HFFc6 (cell line): Measurements from ENCODE around the gene CHCHD6. TPM values are rescaled to one million over a fixed set of nuclear protein-coding genes. Genes with fewer than 3 reads are reported as not detected.

Source experiments
- DNase-seq: peaks from one replicate; pipeline ENCODE4 v3.0.0-alpha.2; 2018
- H3K27ac Mint-ChIP-seq: 2 replicates; pipeline ENCODE4 v1.8.0; 2020; ENCODE audit warnings: mild to moderate bottlenecking, mixed read lengths
- H3K27me3 Mint-ChIP-seq: 2 replicates; pipeline ENCODE4 v1.8.0; 2021; ENCODE audit warnings: mild to moderate bottlenecking, moderate library complexity, mixed read lengths; ENCODE audit not compliant: insufficient read depth
- H3K36me3 Mint-ChIP-seq: 2 replicates; pipeline ENCODE4 v1.8.0; 2021; ENCODE audit warnings: low read depth, mixed read lengths
- H3K4me1 Mint-ChIP-seq: 2 replicates; pipeline ENCODE4 v1.8.0; 2020; ENCODE audit warnings: low read depth, mixed read lengths
- H3K4me3 Mint-ChIP-seq: 2 replicates; pipeline ENCODE4 v1.8.0; 2020; ENCODE audit warnings: mild to moderate bottlenecking, moderate library complexity, mixed read lengths
- H3K9me3 Mint-ChIP-seq: 2 replicates; pipeline ENCODE4 v1.8.0; 2020; ENCODE audit warnings: mild to moderate bottlenecking, mixed read lengths
- CTCF ChIP-seq: fragments of 200-600 bp; sonication (generic); IDR thresholded peaks from 2 replicates; pipeline ENCODE4 v1.5.0; 2021; ENCODE audit warnings: antibody characterized with exemption, mild to moderate bottlenecking
- total RNA-seq, 6 experiments: library from RNA; stranded (reverse); fragmentation: NEBNext Ultra II Directional; extraction: Animal tissue kit (Norgen Biotek cat#: 25700); gene quantifications; 2 replicates in 1 of 6; 3 replicates in 5 of 6; pipeline ENCODE4 v1.2.3, GENCODE V29; 2021

Gene CHCHD6
- total RNA-seq, 6 experiments from 2014 or later: 18.6 to 22.9 (median 19.9) TPM

GRCh38 chr3:126676919-126677705, 26.9 kb upstream of the CHCHD6 start:
- Mint-ChIP-seq H3K4me1 (peaks cover 42% of the 10 kb centered on the region), H3K4me3 (no peak overlapping the region), H3K27ac (peak overlapping the region; percentile 52; the same call in 1 of the 2 replicates), H3K9me3 (peaks cover 10% of the 10 kb centered on the region), H3K27me3 (peaks cover 6% of the 10 kb centered on the region), H3K36me3 (peaks cover 5% of the 10 kb centered on the region; the same call in 1 of the 2 replicates)
- no peak for TF ChIP-seq CTCF
- DNase-seq: peak; percentile 68

GRCh38 chr3:126677862-126678503, 26.1 kb upstream of the CHCHD6 start:
- Mint-ChIP-seq H3K27me3 (peaks cover 6% of the 10 kb centered on the region), H3K27ac (peak overlapping the region; percentile 52), H3K4me1 (peaks cover 42% of the 10 kb centered on the region), H3K36me3 (peaks cover 5% of the 10 kb centered on the region; the same call in 1 of the 2 replicates), H3K9me3 (peaks cover 10% of the 10 kb centered on the region), H3K4me3 (no peak overlapping the region)
- TF ChIP-seq CTCF: no peak
- DNase-seq: no peak

GRCh38 chr3:126678693-126679317, 25.2 kb upstream of the CHCHD6 start:
- DNase-seq: no peak
- Mint-ChIP-seq H3K4me1 (peaks cover 42% of the 10 kb centered on the region), H3K9me3 (peaks cover 9% of the 10 kb centered on the region), H3K27me3 (peaks cover 6% of the 10 kb centered on the region), H3K36me3 (peaks cover 5% of the 10 kb centered on the region; the same call in 1 of the 2 replicates), H3K4me3 (peak overlapping the region; percentile 63), H3K27ac (0 out of 2 replicates have a peak overlapping the region, but pooled peaks have one; percentile 57)
- TF ChIP-seq CTCF: no peak

GRCh38 chr3:126679318-126679751, 24.7 kb upstream of the CHCHD6 start:
- H3K27ac Mint-ChIP-seq: peak overlapping the region; percentile 57
- H3K27me3 Mint-ChIP-seq: peaks cover 9% of the 10 kb centered on the region
- peak overlapping the region; percentile 63 for H3K4me3 Mint-ChIP-seq
- peaks cover 4% of the 10 kb centered on the region; the same call in 1 of the 2 replicates for H3K9me3 Mint-ChIP-seq
- peaks cover 46% of the 10 kb centered on the region for H3K4me1 Mint-ChIP-seq
- peak; percentile 99 for TF ChIP-seq CTCF
- 0 out of 2 replicates have a peak, but pooled peaks cover 5% of the 10 kb centered on the region for H3K36me3 Mint-ChIP-seq
- peak; percentile 67 for DNase-seq

GRCh38 chr3:126679831-126680666, 24.0 kb upstream of the CHCHD6 start:
- Mint-ChIP-seq H3K36me3 (no peaks in the 10 kb centered on the region), H3K27ac (peak overlapping the region; percentile 57), H3K27me3 (peaks cover 12% of the 10 kb centered on the region), H3K4me3 (no peak overlapping the region; the same call in 1 of the 2 replicates), H3K4me1 (peaks cover 53% of the 10 kb centered on the region), H3K9me3 (no peaks in the 10 kb centered on the region)
- DNase-seq: peak; percentile 66
- TF ChIP-seq CTCF: no peak
